Neural progenitor cell (in vitro differentiated cells): ENCODE measurements around the gene TNFRSF9. TPM values are rescaled to one million over a fixed set of nuclear protein-coding genes. Genes with fewer than 3 reads are reported as not detected.
"Not testable (repeated sequence)": the region's sequence is repeated elsewhere in the genome, so short reads cannot be mapped to it uniquely, and the experiment has no call there.

Experiments
- DNase-seq: peaks from one replicate; pipeline ENCODE4 v3.0.0-alpha.2; 2016; ENCODE audit warnings: low spot score
- H2AFZ ChIP-seq: fragments of 200-600 bp; sonication (generic); replicated peaks from 2 replicates; pipeline ENCODE4 v1.6.1; 2016; ENCODE audit warnings: antibody characterized with exemption
- H3F3A ChIP-seq: fragments of 200-600 bp; sonication (generic); 2 replicates; pipeline ENCODE4 v1.6.1; 2016; ENCODE audit warnings: antibody characterized with exemption, low read depth
- H3K27ac ChIP-seq: fragments of 200-600 bp; sonication (generic); 2 replicates; pipeline ENCODE4 v1.5.1; 2016; ENCODE audit warnings: mild to moderate bottlenecking
- H3K27me3 ChIP-seq: fragments of 200-600 bp; sonication (generic); 2 replicates; pipeline ENCODE4 v1.6.1; 2016; ENCODE audit warnings: mild to moderate bottlenecking, moderate library complexity
- H3K36me3 ChIP-seq: fragments of 200-600 bp; sonication (generic); 2 replicates; pipeline ENCODE4 v1.5.1; 2016
- H3K4me1 ChIP-seq: fragments of 200-600 bp; sonication (generic); 2 replicates; pipeline ENCODE4 v1.6.1; 2016; ENCODE audit warnings: mixed run types
- H3K4me2 ChIP-seq: fragments of 200-600 bp; sonication (generic); 2 replicates; pipeline ENCODE4 v1.6.1; 2016
- H3K4me3 ChIP-seq: fragments of 200-600 bp; sonication (generic); 2 replicates; pipeline ENCODE4 v1.5.1; 2016
- H3K79me2 ChIP-seq: fragments of 200-600 bp; sonication (generic); 2 replicates; pipeline ENCODE4 v1.6.1; 2016; ENCODE audit warnings: low read depth
- H3K9ac ChIP-seq: fragments of 200-600 bp; sonication (generic); 2 replicates; pipeline ENCODE4 v1.6.1; 2016
- H3K9me3 ChIP-seq: fragments of 200-600 bp; sonication (generic); 2 replicates; pipeline ENCODE4 v1.5.1; 2016; ENCODE audit warnings: low read depth
- H4K20me1 ChIP-seq: fragments of 200-600 bp; sonication (generic); 2 replicates; pipeline ENCODE4 v1.6.1; 2016; ENCODE audit warnings: low read depth
- H3K27ac Mint-ChIP-seq: 3 replicates; pipeline ENCODE4 v1.8.0; 2021; ENCODE audit warnings: mixed read lengths
- H3K27me3 Mint-ChIP-seq: 2 replicates; pipeline ENCODE4 v1.8.0; 2022; ENCODE audit warnings: low read depth, mild to moderate bottlenecking, inconsistent platforms, moderate library complexity, mixed read lengths; ENCODE audit not compliant: insufficient read depth
- H3K36me3 Mint-ChIP-seq: 3 replicates; pipeline ENCODE4 v1.8.0; 2021; ENCODE audit warnings: mixed read lengths
- H3K4me1 Mint-ChIP-seq: 3 replicates; pipeline ENCODE4 v1.8.0; 2021; ENCODE audit warnings: mixed read lengths
- H3K4me3 Mint-ChIP-seq: 3 replicates; pipeline ENCODE4 v1.8.0; 2021; ENCODE audit warnings: mild to moderate bottlenecking, moderate library complexity, mixed read lengths
- H3K9me3 Mint-ChIP-seq: 3 replicates; pipeline ENCODE4 v1.8.0; 2020; ENCODE audit warnings: mixed read lengths
- EZH2 ChIP-seq: fragments of 200-600 bp; sonication (generic); IDR thresholded peaks from 2 replicates; pipeline ENCODE4 v1.6.1; 2017; ENCODE audit warnings: antibody characterized with exemption, mild to moderate bottlenecking, moderate library complexity
- EZH2phosphoT487 ChIP-seq: fragments of 200-600 bp; sonication (generic); IDR thresholded peaks from 2 replicates; pipeline ENCODE4 v1.6.1; 2017; ENCODE audit warnings: antibody characterized with exemption
- total RNA-seq: library from RNA; depleted of rRNA; stranded (reverse); fragments of >200 nt; gene quantifications from 2 replicates; pipeline ENCODE4 v1.2.3, GENCODE V29; 2015; ENCODE audit warnings: low replicate concordance
- TF ChIP-seq, protein P1 (sequence below): fragments of 200-600 bp; sonication (generic); IDR thresholded peaks from 2 replicates; pipeline ENCODE4 v1.5.1; 2017; ENCODE audit warnings: antibody characterized with exemption, mild to moderate bottlenecking

Gene TNFRSF9
- total RNA-seq, 1 donor from 2014 or later: not detected

DNA sequence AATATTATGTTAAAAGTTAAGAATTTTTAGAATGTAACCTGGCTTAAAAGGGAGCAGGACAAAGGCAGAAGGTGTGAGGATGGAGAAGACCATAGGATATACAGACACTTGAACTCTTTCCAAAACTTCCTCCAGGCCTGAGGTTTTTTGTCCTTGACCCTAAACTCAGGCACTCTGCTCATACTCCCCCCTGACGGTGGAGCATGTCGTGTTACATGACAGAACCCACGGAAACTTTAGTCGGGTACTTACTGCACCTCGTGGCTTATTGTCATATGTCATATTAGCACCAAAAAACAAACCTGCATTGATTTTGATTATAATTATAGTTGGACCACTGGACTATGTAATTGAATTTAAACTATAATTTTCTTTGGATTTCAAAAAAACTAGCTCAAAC, 20.8 kb downstream of the TNFRSF9 start:
- no peaks in the 10 kb centered on the region for H3K36me3 Mint-ChIP-seq
- Histone ChIP-seq H3K27ac (no peak overlapping the region), H3K79me2 (no peaks in the 10 kb centered on the region), H3K27me3 (no peaks in the 10 kb centered on the region), H2AFZ (no peak overlapping the region), H4K20me1 (no peaks in the 10 kb centered on the region), H3F3A (no peaks in the 10 kb centered on the region), H3K9me3 (no peaks in the 10 kb centered on the region), H3K4me2 (no peak overlapping the region), H3K4me3 (no peak overlapping the region), H3K9ac (no peak overlapping the region), H3K36me3 (no peaks in the 10 kb centered on the region), H3K4me1 (no peaks in the 10 kb centered on the region)
- no peak overlapping the region for H3K27ac Mint-ChIP-seq
- TF ChIP-seq, protein P1, sequence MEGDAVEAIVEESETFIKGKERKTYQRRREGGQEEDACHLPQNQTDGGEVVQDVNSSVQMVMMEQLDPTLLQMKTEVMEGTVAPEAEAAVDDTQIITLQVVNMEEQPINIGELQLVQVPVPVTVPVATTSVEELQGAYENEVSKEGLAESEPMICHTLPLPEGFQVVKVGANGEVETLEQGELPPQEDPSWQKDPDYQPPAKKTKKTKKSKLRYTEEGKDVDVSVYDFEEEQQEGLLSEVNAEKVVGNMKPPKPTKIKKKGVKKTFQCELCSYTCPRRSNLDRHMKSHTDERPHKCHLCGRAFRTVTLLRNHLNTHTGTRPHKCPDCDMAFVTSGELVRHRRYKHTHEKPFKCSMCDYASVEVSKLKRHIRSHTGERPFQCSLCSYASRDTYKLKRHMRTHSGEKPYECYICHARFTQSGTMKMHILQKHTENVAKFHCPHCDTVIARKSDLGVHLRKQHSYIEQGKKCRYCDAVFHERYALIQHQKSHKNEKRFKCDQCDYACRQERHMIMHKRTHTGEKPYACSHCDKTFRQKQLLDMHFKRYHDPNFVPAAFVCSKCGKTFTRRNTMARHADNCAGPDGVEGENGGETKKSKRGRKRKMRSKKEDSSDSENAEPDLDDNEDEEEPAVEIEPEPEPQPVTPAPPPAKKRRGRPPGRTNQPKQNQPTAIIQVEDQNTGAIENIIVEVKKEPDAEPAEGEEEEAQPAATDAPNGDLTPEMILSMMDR: no peak
- TF ChIP-seq EZH2: no peak
- no peak for TF ChIP-seq EZH2phosphoT487
- no peaks in the 10 kb centered on the region for H3K9me3 Mint-ChIP-seq
- DNase-seq: no peak
- no peaks in the 10 kb centered on the region for H3K4me1 Mint-ChIP-seq
- H3K27me3 Mint-ChIP-seq: peaks cover 3% of the 10 kb centered on the region
- H3K4me3 Mint-ChIP-seq: no peak overlapping the region

DNA sequence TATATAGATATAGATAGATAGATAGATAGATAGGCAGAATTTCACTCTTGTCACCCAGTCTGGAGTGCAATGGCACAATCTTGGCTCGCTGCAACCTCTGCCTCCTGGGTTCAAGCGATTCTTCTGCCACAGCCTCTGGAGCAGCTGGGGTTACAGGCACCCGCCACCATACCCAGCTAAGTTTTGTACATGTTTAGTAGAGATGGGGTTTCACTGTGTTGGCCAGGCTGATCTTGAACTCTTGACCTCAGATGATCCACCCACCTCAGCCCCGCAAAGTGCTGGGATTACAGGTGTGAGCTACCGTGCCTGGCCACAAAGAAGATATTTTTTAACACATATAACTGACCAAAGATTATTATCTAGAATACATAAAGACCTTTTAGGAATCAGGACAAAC, 22.7 kb downstream of the TNFRSF9 start:
- H3K27ac ChIP-seq, H3K27ac Mint-ChIP-seq, H3K4me2 ChIP-seq, H3K27me3 Mint-ChIP-seq, H3K4me3 ChIP-seq, H3F3A ChIP-seq, H3K4me1 Mint-ChIP-seq, DNase-seq, H4K20me1 ChIP-seq, H3K36me3 ChIP-seq, H3K4me1 ChIP-seq, H3K9me3 ChIP-seq, H3K27me3 ChIP-seq, H3K4me3 Mint-ChIP-seq, H2AFZ ChIP-seq, H3K36me3 Mint-ChIP-seq, H3K79me2 ChIP-seq, H3K9me3 Mint-ChIP-seq, H3K9ac ChIP-seq: not testable (repeated sequence)

DNA sequence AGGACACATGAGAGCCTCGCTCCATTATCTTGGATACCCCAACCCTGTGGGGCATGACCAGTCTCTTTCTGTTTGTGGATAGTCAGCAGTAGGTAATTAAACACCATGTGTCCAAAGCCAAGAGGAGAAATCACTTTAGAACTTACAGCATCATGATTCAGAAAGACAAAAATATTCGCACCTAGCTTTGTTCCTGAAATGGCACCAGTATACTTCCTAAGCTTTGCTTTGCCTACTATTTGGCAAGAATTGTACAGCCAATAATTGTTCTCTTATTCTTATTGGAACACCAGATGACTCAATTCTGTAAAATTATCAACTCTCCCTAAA, 24.2 kb downstream of the TNFRSF9 start:
- H3K27me3 Mint-ChIP-seq: no peaks in the 10 kb centered on the region
- no peaks in the 10 kb centered on the region for H3K36me3 Mint-ChIP-seq
- Histone ChIP-seq H3K79me2 (no peaks in the 10 kb centered on the region), H3K4me3 (no peak overlapping the region), H3K4me2 (no peak overlapping the region), H4K20me1 (no peaks in the 10 kb centered on the region), H3F3A (no peaks in the 10 kb centered on the region), H3K36me3 (no peaks in the 10 kb centered on the region), H3K27ac (no peak overlapping the region), H3K9me3 (no peaks in the 10 kb centered on the region), H3K9ac (no peak overlapping the region), H2AFZ (no peak overlapping the region), H3K4me1 (no peaks in the 10 kb centered on the region), H3K27me3 (no peaks in the 10 kb centered on the region)
- TF ChIP-seq EZH2: no peak
- TF ChIP-seq, protein P1: no peak
- H3K4me1 Mint-ChIP-seq: no peaks in the 10 kb centered on the region
- no peaks in the 10 kb centered on the region for H3K9me3 Mint-ChIP-seq
- no peak overlapping the region for H3K27ac Mint-ChIP-seq
- no peak for DNase-seq
- H3K4me3 Mint-ChIP-seq: no peak overlapping the region

DNA sequence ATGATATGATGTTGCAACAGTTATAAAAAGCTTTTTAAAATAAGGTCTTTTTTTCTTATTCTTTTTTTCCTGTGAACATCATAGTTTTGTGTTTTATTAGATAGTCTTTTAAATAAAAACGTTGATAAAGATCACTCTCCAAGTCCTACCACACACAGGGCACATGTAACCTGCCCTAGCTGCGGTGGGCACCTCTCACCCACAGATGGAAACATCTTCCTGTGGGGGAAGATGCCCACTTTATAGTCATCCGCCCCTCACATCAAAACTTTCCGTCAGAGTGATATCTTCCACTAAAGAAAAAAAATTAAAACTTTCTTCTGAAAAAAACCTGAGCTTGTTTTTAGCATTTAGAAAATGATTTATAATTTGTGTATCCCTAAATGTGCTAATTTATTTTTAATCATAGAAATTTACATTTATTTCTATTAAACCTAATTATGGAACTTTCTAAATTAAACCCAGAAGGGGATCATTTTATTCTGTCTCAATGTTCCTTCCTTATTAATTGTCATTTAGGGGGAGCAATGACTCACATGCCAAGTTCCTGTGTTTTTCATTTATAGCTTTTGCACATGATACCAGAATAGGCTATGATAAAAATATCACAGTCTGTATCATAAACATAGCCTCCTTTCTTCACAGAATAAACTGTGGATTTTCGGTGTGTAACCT, 24.7 kb downstream of the TNFRSF9 start:
- DNase-seq: no peak
- Histone ChIP-seq H3K27me3 (no peaks in the 10 kb centered on the region), H3K79me2 (no peaks in the 10 kb centered on the region), H3K9ac (no peak overlapping the region), H3F3A (no peaks in the 10 kb centered on the region), H2AFZ (no peak overlapping the region), H3K4me1 (no peaks in the 10 kb centered on the region), H3K9me3 (no peaks in the 10 kb centered on the region), H3K4me3 (no peak overlapping the region), H3K36me3 (no peaks in the 10 kb centered on the region), H3K4me2 (no peak overlapping the region), H3K27ac (no peak overlapping the region), H4K20me1 (no peaks in the 10 kb centered on the region)
- TF ChIP-seq, protein P1: no peak
- Mint-ChIP-seq H3K4me3 (no peak overlapping the region), H3K36me3 (no peaks in the 10 kb centered on the region), H3K4me1 (peaks cover 2% of the 10 kb centered on the region), H3K9me3 (no peaks in the 10 kb centered on the region), H3K27ac (no peak overlapping the region), H3K27me3 (peaks cover under 1% of the 10 kb centered on the region)
